OCI-LY7 (cell line): ENCODE data around the gene BTBD7.

Source experiments
- CTCF ChIP-seq: fragments of 200-600 bp; sonication (generic); conservative IDR thresholded peaks from 2 replicates; pipeline ENCODE4 v1.5.1; 2014; ENCODE audit warnings: mild to moderate bottlenecking, antibody characterized with exemption, low read length, moderate library complexity, mixed read lengths
- EZH2phosphoT487 ChIP-seq: fragments of 200-600 bp; sonication (generic); IDR thresholded peaks from 2 replicates; pipeline ENCODE4 v1.6.1; 2018; ENCODE audit warnings: low read depth, borderline replicate concordance, mild to moderate bottlenecking, mixed run types, antibody characterized with exemption, low read length, moderate library complexity, mixed read lengths

DNA sequence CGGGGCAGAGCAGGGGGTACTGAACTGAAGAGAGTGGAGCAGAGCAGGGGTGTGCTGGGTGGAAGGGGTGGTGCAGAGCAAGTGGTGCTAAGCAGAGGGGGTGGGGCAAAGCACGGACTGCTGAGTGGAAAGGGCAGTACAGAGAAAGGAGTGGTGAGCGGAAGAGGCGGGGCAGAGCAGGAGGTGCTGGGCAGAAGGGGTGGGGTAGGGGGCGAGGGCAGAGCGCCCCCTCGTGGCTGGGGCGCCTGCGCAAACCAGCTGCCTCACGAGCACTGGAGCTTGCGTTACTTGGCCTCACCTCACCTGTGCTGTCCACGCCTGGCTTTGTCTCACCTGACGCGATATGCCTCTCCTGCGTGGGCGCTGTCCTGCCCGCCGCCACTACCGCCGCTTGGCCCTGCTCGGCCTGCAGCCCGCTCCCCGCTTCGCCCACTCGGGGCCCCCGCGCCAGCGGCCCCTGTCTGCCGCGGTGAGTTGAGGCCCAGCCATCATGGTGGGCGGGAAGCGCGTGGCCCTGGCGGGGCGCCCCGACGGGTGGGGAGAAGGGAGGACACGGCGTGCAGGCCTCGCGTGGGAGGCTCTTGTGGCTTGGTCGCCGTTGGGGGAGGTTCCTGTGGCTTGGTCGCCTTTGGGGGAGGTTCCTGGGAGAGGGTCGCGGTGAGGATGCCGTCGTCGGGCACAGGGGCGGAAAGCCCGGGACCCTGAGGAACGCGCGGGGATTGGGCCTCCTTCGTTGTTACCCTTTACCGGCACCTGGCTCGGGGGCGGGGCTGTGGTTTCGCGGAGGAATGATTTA, 14.3 kb upstream of the BTBD7 start, which contains the start of gene COX8C:
- no peak; the same call in 1 of the 2 replicates for TF ChIP-seq CTCF
- TF ChIP-seq EZH2phosphoT487, result no peak
